IPS-NIHi11 (cell line): ENCODE data around the gene ZNF558.
A peak's percentile ranks its signal among the peaks of the same experiment; 100 is the strongest.

Experiments used
- DNase-seq: peaks from one replicate; pipeline ENCODE4 v3.0.0; 2012; ENCODE audit warnings: mixed read lengths, low spot score

ZNF558 gene

GRCh38 chr19:8832132-8833021 is at the start of gene ZNF558, which contains the start of gene MBD3L1:
Gene ZNF558, minus strand, starts transcription at chr19:8832304. Its CDS starts 9,645 bp downstream, at chr19:8822659.
Gene MBD3L1, plus strand, starts transcription at chr19:8832377. Its CDS starts 10,302 bp downstream, at chr19:8842679.
- peak; percentile 84 for DNase-seq

DNA sequence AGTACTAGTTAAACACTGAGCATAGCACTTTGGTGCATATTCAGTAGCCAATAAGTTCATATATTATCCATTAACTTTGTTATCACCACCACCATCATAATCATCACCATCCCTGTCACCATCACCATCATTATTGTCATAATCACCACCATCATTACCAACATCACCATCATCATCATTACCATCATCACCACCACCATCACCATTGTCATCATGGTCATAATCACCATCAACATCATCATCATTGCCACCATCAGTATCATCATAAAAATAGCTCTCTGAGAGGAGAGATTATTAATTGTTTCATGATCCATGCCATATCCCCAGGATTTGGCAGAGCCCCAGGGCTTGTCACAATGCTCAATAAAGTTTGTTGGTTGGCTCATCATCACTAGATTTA is 49.4 kb upstream of the ZNF558 start:
- no peak for DNase-seq

DNA sequence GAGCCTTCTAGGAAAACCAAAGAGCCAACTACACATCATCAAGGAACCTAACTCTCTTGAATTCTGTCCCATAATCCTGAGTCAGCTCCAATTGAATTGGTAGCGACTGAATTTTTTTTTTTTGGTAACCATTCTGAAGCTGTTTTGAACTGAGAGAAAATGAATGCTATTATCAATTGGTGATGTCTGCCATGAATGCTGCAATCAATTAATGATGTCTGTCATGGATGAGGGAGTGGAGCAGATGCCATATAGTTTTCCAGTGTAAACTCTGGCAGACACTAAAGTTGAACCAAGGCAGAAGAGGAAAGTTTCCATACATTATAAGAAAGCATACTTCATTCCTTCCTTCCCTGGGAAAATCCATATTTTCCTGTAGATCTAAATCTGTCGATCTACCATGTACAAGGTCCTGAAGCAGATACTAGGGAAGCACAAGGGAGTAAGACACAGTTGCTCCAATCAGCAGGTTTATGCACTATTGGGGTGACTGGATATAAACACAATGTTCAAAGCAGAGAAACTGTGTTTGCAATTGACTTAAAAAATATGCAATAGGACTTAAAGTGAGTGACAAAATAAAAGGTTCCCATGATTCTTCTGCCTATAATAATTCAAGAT is 48.9 kb upstream of the ZNF558 start:
- DNase-seq: no peak

GRCh38 chr19:8877854-8878705 is 46.0 kb upstream of the ZNF558 start:
- DNase-seq: peak; percentile 26

DNA sequence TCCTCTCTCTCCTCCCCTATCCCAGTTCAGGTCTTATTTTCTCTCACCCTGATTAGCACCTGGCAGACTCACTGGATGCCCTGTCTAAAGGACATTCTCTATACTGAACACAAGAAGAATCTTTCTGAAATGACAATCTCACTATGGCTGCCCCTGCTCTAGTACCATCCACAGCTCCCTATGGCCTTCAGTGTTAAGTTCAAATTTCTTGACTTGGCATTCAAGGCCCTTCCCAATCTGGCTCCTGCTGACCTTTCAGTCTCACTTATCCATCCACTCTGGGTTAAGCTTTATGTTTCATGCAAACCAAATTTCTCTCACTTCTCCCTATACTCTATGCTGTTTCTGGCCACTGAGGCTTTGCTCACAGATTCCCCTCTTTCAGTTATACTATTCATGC is 34.2 kb upstream of the ZNF558 start:
- no peak for DNase-seq

DNA sequence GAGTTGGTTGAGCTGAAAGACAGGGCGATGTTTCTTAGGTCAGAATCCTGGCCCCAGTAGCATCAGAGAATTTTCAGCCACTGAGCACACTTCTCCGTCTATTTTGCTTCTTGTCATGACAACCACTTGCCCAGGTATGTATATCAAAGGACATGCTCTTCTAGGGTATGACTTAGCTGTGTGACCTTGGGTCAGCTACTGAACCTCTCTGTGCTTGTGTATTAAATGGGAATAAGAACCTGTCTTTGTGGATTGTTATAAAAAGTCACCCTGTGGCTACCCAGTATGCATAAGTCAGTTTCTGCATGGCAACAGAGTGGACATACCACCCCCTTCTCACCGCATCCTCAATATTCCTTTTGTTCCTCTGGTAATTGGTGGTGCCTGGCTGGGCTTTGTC is 26.2 kb upstream of the ZNF558 start:
- no peak for DNase-seq

DNA sequence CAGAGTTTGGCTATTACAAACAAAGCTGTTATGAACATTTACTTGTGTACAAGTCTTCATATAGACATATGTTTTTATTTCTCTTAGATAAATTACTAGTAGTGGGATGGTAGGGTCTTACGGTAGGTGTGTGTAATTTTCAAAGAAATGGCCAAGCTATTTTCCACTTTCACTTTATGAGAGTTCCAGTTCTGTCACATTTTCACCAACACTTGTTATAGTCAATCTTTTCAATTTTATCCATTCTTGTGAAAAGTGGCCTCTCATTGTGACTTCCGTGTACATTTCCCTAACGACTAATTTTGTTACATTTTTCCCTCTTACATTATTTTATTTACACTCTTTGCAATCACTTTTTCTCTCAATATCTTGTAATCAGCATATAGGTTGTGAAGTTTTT is 18.4 kb upstream of the ZNF558 start:
- no peak for DNase-seq

DNA sequence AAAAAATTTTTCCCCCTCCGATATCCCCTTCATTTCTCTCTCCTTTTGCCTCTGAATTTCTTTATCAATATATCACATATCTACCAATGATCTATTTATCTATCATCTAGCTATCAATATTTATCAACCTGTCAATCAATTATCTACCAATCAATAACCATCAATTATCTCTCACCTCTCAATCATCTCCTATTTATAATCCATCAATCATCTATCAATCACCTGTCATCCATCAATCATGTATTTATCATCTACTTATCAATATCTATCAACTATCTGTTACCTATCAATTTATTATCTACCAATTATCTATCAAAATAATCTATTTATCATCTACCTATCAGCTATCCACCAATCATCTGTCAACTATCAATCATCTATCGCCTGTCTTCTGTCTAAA is 17.1 kb upstream of the ZNF558 start:
- DNase-seq: no peak

GRCh38 chr19:8846819-8847218 is 14.7 kb upstream of the ZNF558 start:
- no peak for DNase-seq

DNA sequence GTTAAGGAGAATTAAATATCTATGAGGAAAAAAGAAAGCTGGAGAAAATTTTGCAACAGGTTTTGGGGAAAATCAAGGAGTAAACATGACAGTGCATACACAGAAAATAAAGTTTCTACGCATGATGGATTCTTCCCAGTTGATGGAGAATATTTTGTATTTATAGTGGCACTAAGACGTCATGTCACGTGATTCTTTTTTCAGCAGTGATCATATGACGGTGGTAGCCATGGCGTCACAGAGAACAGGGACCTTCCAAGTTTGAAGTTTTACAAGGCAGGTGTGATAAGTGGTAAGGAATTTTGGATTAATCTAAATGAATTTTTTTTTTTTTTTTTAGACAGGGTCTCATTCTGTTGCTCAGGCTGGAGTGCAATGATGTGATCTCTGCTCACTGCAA is 8.6 kb upstream of the ZNF558 start:
- DNase-seq: no peak

GRCh38 chr19:8835877-8836276 is 3.8 kb upstream of the ZNF558 start:
- no peak for DNase-seq

- no peak for DNase-seq
Observed at GRCh38 chr19:8835446-8835845, 3.3 kb upstream of the ZNF558 start.

DNA sequence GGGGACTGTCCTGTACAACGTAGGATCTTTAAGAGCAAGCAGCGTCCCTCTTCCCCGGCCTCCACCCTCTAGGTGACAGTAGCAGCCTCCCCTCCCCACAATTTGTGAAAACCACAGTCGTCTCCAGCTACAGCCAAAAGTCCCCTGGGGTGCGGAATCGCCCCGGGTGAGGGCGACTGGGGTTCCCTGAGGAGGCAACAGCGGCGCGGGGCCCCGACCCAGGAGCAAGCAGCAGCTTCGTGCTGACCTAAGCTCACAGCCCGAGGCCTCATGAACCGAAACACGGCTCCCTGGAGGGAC is 322 bp downstream of the ZNF558 start:
- DNase-seq: no peak

- DNase-seq: no peak
Observed at GRCh38 chr19:8831373-8831772, 731 bp downstream of the ZNF558 start.

DNA sequence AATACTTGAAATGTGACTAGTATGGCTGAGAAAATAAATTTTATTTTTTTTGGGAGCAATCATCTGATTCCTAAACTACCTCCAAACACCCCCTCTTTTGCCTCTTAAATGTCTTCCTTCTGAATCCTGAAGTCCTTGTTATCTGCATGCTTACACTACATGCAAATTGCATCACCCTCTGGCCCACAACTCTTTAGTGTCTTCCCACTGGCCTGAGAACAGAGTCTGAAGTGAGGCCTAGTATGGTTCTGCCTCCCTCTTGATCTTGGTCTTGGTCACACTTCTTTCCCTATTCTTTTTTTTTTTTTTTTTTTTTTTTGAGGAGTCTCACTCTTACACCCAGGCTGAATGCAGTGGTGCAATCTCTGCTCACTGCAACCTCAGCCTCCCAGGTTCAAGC is 4.8 kb downstream of the ZNF558 start:
- DNase-seq: no peak

DNA sequence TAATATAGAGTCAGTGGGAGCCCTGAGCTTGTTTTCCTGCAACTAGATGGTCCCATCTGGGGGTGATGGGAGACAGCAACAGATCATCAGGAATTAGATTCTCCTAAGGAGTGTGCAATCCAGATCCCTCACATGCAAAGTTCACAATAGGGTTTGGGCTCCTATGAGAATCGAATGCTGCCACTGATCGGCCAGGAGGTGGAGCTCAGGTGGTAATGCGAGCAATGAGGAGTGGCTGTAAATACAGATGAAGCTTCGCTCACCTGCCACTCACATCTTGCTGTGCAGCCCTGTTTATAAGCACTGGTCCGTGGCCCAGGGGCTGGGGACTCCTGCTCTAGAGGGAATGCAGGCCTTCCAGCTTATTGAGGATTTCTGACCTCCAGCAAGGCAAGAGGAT is 5.7 kb downstream of the ZNF558 start:
- no peak for DNase-seq

DNA sequence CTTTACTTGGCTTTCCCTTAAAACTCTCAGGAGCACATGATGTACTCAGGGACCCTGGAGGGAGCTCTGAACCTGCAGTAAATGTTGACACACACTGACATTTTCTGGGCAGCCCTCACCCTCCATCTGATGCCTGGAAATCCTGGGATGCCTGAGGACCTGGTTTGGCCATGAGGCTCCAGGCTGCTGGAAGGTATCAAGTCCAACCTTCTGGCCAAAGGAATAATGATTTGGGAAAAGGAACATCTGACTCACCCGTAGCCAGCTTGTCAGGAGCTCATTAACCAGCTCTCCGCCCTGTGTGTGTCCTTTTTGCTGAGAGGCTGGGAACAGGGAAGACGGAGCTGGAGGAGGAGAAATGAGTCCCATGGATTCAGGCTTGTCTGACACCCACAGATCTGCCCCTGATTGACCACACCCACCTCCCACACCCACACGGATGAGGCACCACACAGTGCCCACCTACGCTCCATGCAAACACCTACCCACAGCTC is 10.3 kb downstream of the ZNF558 start:
- no peak for DNase-seq

DNA sequence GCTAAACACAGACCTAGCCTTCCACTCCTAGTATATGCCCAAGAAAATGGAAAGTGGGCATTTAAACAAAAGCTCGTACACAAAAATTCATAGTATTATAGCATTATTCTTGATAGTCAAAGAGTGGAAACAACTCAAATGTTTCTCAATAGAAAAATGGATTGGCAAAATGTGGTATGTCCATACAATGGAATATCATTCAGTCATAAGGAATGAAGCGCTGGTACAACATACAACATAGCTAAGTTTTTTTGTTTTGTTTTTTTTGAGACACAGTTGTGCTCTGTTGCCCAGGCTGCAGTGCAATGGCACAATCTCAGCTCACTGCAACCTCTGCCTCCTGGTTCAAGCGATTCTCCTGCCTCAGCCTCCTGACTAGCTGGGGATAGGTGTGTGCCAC is 11.9 kb downstream of the ZNF558 start:
- DNase-seq: no peak

DNA sequence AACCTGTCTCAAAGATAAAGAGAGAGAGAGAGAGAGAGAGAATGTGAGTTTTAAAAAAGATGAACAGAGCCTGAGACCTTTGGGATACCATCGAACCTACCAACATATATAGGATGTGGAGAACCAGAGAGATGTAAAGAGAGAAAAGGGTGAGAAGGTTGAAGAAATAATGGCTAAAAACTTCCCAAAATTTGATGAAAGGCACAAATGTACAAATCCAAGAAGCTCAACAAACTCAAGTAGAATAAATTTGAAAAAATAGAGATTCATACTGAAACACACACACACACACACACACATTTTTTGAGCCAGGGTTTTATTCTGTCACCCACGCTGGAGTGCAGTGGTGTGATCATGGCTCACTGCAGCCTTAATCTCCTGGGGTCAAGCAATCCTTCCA is 16.3 kb downstream of the ZNF558 start:
- DNase-seq: no peak

DNA sequence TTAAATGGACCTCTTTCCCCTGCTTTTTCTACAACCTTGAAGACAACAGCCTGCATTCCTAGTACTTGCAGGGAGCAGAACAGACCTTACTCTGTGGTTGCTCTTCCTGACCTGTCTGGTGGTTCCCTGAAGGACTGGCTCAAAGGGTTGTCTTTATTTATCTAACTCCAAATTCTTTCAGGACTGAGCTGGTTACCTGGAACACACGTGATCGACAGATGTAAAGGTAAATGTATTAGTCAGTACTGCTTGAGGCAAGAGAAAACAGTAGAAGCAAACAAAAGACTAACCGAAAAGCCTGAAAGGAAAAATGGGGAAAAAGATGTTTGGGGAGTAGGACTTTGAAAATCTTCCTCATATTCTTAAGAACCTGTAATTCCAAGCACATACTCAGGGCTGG is 17.9 kb downstream of the ZNF558 start:
- DNase-seq: no peak

- DNase-seq: no peak
Observed at GRCh38 chr19:8811315-8812172, 20.6 kb downstream of the ZNF558 start.

DNA sequence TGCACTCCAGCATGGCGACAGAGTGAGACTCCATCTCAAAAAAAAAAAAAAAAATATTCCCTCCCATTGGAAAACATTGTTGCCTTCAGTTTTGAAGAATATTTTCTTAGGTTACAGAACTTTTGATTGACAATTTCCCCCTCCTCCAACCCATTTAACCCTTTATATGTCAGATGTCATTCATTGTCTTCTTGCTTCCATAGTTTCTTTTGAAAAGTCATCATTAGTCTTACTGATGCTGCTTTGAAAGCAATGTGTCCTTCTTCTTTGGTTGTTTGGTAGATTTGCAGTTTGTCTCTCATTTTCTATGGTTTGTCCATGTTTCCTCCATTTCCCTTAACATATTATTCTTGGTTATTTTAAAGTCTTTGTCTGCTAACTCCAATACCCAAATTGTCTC is 25.4 kb downstream of the ZNF558 start:
- DNase-seq: no peak
